HG03520 (cell line): Measurements from ENCODE around the gene FST.

Experiments used
- ATAC-seq: cut with Tn5 transposase; IDR thresholded peaks from one replicate; pipeline ENCODE4 v1.9.1; 2021; ENCODE audit warnings: mild to moderate bottlenecking, moderate library complexity; ENCODE audit not compliant: unreplicated experiment

Gene FST

DNA sequence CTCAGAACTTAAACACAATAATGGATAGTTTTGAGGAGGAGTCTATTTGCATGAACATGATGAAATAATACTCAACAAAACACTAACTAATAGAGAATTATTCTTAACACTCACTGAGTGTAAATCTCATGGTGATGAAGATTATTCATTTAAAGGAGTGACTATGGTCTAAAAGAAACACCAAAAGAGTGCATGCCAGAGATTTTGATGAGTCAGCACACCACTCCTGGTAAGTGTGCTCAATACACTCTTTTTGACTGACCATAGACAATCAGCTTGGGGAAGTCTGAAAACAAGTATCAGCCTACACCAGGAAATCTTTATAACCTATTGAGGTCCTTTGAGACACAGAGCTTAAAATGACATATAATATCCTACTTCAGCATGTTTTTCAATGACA is 6.8 kb upstream of the FST start:
- ATAC-seq: no peak

DNA sequence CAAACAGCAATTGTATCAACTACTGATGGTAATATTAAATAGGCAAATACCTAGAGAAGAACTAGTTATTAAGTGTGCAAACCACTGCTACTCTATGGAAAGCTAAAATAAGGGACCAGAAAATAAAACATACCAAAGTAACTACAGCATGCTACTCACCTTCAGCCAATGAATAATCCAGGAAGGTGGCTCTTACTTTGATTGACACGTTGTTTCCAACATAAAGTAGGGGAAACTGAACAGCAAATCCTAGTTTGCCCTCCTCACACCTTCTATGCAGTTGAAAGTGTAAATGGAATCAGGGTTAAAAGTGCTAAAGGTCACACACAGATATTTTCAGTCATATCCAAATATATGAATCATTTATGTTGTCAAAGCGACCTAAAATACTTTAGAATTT is 5.1 kb upstream of the FST start:
- ATAC-seq: no peak

- no peak for ATAC-seq
Measured at GRCh38 chr5:53476019-53476418, 4.4 kb upstream of the FST start.

GRCh38 chr5:53476531-53477480 is 3.6 kb upstream of the FST start:
- ATAC-seq: no peak

GRCh38 chr5:53478411-53479044 is 1.9 kb upstream of the FST start:
- ATAC-seq: no peak

- no peak for ATAC-seq
Measured at GRCh38 chr5:53479045-53479589, 1.3 kb upstream of the FST start.

DNA sequence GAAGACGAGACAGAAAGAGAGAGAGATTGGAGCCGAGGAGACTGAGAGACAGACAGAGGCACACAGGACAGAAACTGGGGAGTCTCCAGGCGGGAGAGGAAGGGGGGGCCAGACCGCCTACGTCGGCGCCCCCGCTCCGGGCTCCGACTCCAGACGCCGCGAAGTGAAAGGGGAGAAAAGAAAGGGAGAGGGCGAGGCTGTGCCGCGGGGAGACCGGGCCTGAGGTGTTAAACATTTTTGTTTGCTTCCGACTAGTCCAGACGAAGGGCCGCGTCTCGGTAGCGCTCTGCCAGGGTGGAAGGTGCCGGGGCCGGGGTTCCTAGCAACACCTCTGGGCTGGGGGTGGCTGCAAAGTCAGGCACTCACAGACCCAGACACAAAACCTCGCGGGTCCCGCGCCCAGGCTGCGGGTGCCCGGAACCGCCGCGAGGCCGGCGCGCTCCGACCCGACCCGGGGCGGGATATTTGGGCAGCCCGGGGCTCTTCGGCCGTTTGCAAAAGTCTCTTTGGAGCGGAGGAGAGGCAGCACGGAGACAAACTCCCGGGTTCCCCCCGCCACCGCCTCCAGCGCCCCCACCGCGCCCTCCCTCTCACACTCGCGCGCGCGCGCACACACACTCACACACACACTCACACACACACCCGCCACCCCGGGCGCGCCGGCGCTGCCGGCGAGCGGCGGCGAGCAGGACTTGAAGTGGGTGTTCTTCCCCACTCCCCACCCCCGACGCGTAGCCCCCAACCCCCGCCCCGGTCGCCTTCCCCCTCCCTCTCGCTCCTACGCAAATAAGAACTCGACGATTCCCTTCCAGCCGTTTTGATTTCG is 626 bp upstream of the FST start:
- ATAC-seq: no peak

GRCh38 chr5:53481159-53481886 is 894 bp downstream of the FST start:
- no peak for ATAC-seq

DNA sequence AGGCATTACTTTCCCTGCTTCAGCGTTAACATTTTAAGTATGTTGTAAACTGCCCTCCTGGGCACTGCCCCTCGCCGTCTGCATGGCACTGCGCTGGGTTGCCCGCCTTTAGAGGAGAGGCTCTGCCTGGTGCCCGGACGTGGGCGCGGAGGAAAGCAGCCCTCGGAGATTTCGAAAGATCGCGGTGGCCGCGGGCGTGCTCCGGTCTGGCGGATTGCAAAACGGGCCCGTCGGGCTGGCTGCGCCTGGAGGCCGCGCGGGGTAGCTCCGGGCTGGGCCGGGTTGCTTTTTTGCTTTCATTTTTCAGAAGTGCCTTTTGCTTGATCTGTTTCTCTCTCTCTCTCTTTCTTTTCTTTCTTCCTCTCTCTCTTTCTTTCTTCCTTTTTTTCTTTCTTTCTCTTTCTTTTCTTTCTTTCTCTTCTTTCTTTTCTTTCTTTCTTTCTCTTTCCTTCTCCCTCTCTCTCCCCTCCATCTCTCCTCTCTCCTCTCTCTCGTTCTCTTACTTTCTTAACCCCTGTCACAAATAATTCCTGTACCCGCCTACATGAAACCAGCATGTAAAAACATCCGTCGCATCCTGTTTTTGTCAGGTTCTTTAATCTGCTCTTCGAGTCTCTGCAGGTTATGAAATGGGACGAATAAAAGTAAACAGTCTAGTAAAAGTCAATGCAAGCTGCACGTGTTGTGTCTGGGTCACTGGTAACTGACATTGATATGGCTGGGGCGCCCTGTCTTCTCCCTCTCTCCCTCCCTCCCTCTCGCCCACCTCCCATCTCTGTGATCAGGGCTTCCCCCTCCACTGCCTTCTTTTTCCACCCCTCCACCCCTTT is 1.7 kb downstream of the FST start:
- peak; percentile 65 for ATAC-seq

DNA sequence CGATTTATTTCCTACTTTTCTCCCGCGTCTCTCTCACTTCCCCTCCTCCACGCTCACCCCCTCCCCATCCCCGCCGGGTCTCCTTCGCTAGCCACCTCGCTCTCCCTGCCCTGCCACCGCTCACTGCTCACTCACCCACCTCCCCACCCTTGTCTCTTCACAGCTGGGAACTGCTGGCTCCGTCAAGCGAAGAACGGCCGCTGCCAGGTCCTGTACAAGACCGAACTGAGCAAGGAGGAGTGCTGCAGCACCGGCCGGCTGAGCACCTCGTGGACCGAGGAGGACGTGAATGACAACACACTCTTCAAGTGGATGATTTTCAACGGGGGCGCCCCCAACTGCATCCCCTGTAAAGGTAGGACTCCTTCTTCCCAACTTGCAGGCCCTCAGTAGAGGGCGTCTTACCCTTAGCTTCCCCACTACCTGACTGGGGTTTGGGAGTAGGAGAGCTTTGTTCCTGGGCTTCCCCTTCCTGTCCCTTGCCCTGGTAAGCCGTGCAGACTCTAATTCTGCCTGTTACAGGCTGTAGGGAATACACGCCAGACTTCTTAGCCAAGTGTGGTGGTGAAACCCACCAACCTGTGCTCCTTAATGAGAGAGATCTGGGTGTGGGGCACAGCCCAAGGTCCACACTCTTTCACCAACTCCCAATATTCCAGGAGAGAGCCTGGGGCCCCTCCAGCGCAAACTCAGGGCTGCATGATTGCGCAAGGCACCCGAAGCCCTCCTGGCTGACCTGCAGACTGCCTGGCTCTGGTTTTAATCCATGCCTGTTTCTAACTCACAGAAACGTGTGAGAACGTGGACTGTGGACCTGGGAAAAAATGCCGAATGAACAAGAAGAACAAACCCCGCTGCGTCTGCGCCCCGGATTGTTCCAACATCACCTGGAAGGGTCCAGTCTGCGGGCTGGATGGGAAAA is 2.5 kb downstream of the FST start:
- no peak for ATAC-seq

- no peak for ATAC-seq
Measured at GRCh38 chr5:53487436-53487835, 7.0 kb downstream of the FST start.

DNA sequence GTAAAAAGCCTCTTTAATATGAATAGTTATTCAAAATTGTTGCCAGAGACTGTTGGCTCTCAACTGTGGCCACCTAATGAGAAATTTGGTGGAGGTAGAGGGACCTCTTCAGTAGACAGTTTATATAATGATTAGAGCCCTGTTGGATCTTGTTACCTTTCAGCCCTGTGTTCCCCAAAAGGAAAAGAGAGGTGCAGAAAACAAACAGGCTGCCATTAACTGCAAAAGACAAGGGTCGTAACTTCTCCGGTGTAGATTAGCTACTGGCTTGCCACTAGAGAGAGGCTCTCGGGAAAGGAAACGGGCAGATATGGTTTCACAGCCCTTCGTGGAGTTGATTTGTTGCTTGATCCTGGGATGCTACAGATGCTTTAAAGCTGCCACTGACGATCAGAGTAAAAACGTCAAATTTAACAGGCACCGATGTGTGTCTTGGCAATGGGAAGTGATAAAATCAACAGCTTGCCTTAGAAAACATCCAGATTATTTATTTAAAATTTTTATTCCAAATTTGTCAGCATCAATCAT is 7.8 kb downstream of the FST start:
- no peak for ATAC-seq

DNA sequence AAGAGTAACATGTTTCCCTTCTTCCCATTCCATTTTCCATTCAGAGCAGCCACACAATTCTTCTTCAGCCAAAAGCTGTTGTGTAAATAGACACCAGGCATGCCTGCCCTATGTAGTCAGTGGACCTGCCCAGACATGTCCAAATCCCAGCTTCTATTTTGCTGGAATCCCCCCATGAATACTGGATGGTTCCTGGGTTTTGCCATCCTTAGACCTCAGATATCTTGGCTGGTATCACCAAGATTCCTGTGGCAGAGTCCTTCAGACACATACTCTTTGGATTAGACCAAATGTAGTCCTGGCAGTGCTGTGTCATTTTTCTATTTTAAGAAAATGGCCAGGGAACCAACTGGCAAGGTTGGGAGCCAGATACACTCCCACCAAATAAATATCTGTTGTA is 10.3 kb downstream of the FST start:
- no peak for ATAC-seq

- ATAC-seq: no peak
Measured at GRCh38 chr5:53501054-53501453, 20.6 kb downstream of the FST start.

DNA sequence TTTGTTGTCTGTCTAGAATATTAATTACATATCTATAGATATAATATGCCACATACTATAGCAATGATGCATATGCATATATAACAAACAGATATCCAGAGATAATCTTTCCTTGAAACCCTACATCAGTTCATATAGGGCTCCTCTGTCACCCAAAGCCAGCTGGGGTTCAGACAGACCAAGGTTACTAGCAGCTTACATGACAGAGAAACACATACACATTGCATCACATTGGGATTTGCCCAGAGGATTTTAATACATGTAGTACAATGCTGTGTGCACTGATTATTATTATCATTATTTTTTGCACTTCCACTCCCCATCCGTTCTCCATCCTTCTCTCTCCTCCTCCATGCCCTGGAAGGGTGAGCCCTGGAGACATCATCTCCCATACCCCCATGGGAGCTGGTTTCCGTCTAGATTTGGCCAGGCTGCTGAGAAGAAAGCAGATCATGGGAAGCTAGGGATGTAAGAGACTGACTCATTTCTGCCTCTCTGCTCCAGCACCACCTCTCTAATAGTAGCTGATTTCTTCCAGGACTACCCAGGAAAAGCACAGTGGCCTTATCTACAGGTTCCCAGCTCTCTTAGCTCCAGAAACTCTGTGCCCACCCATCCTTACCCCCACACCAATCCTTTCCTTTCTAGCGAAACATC is 23.3 kb downstream of the FST start:
- no peak for ATAC-seq

- no peak for ATAC-seq
Measured at GRCh38 chr5:53507013-53507412, 26.6 kb downstream of the FST start.

DNA sequence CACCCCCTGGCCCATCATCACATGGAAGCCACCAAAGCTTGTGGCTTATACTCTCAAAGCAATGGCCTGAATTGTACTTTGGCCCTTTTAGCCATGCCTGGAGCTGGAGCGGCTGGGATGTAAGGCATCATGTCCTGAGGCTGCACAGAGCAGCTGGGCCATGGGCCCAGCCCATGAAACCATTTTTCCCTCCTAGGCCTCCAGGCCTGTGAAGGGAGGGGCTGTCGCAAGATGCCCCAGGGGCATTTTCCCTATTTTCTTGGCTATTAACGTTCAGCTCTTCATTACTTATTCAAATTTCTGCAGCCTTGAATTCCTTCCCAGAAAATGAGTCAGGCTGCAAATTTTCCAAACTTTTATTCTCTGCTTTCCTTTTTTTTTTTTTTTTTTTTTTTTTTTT is 27.7 kb downstream of the FST start:
- ATAC-seq: no peak

DNA sequence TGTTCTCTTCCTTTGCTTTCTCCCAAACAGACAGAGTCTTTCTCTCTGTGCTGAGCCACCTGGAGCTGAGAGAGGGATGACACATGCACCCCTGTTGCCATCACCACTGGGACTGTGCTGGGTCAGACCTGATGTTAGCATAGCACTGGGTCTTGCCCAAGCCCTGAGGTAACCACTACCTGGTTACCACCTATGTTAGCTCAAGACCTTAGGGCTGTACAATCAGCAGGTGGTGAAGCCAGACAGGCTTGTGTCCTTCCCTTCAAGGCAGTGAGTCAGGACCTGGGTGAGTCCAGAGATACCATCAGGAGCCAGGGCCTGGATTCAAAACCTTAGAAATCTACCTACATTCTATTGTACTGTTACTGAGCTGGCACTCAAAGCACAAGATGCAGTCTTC is 32.1 kb downstream of the FST start:
- ATAC-seq: no peak
